Activated CD8-positive, alpha-beta T cell treated with anti-CD3 and anti-CD28 coated beads, Interleukin-2, amount 10 ng/mL, durations not matched to agents 7 days and 5 days (primary cell): ENCODE measurements around the gene ZNF2. TPM values are rescaled to one million over a fixed set of nuclear protein-coding genes. Genes with fewer than 3 reads are reported as not detected.
"Not testable (repeated sequence)": the region's sequence is repeated elsewhere in the genome, so short reads cannot be mapped to it uniquely, and the experiment has no call there.

Source experiments
- ATAC-seq: fragments of 150-1000 bp; cut with Tn5 transposase; one replicate; pipeline ENCODE4 v1.10.0; 2021; ENCODE audit warnings: moderate library complexity
- CTCF ChIA-PET: fragments of 350-600 bp; sonication (Branson Sonifier 250); formaldehyde crosslinking; loops from one replicate; lab custom pipeline; 2021; ENCODE audit warnings: antibody characterized with exemption; lab: Charles Lee
- POLR2A ChIA-PET: fragments of 350-600 bp; sonication (Branson Sonifier 250); formaldehyde crosslinking; loops from one replicate; lab custom pipeline; 2021; ENCODE audit warnings: antibody characterized with exemption; lab: Charles Lee
- DNase-seq: peaks from one replicate; pipeline ENCODE4 v3.0.0-alpha.2; 2020
- H3K27ac Mint-ChIP-seq: one replicate; pipeline ENCODE4 v1.8.0; 2021; ENCODE audit warnings: mild to moderate bottlenecking, mixed read lengths
- H3K27me3 Mint-ChIP-seq: one replicate; pipeline ENCODE4 v1.8.0; 2021; ENCODE audit warnings: low read depth, mixed read lengths
- H3K36me3 Mint-ChIP-seq: one replicate; pipeline ENCODE4 v1.8.0; 2021; ENCODE audit warnings: low read depth, mixed read lengths
- H3K4me1 Mint-ChIP-seq: one replicate; pipeline ENCODE4 v1.8.0; 2021; ENCODE audit warnings: low read depth, mixed read lengths
- H3K4me3 Mint-ChIP-seq: one replicate; pipeline ENCODE4 v1.8.0; 2021; ENCODE audit warnings: mild to moderate bottlenecking, mixed read lengths
- H3K9me3 Mint-ChIP-seq: one replicate; pipeline ENCODE4 v1.8.0; 2022; ENCODE audit warnings: mixed read lengths; ENCODE audit not compliant: insufficient read depth
- total RNA-seq, 2 experiments: library from RNA; stranded (reverse); gene quantifications; one replicate each; pipeline ENCODE4 v1.2.3, GENCODE V29; 2021

The ZNF2 gene
- total RNA-seq, 2 experiments from 2014 or later, result 4.5 to 5.0 TPM

GRCh38 chr2:95165030-95165370, 609 bp upstream of the ZNF2 start:
- peaks cover 19% of the 10 kb centered on the region for H3K36me3 Mint-ChIP-seq
- DNase-seq, result no peak

GRCh38 chr2:95166065-95166763, 605 bp downstream of the ZNF2 start:
- ATAC-seq (peak; percentile 27), DNase-seq (no peak)
- H3K27ac Mint-ChIP-seq, result peak overlapping the region; percentile 96
- ChIA-PET CTCF (interaction anchor here (1.0 to 3.1 kb wide), 5 partner anchors 16 to 143 kb away, joined by 3 to 16 read pairs (median 7); partner anchors contain the start of gene MRPS5), POLR2A (interaction anchor here (0.5 to 2.0 kb wide), 2 partner anchors 30 to 45 kb away, joined by 3 to 11 read pairs; partner anchors contain the start of gene MRPS5)
- peak overlapping the region; percentile 93 for H3K4me3 Mint-ChIP-seq
- peaks cover 27% of the 10 kb centered on the region for H3K4me1 Mint-ChIP-seq
- H3K36me3 Mint-ChIP-seq, result peaks cover 19% of the 10 kb centered on the region
- H3K27me3 Mint-ChIP-seq, result no peaks in the 10 kb centered on the region
- H3K9me3 Mint-ChIP-seq, result no peaks in the 10 kb centered on the region

More at GRCh38 chr2:95165030-95165370, 609 bp upstream of the ZNF2 start:
- peak; percentile 10 for ATAC-seq
- peak overlapping the region; percentile 93 for H3K4me3 Mint-ChIP-seq
- H3K27me3 Mint-ChIP-seq, result no peaks in the 10 kb centered on the region
- peaks cover 30% of the 10 kb centered on the region for H3K4me1 Mint-ChIP-seq
- H3K9me3 Mint-ChIP-seq, result no peaks in the 10 kb centered on the region
- ChIA-PET CTCF (interaction anchor here (0.8 to 3.1 kb wide), 6 partner anchors 44 to 208 kb away, joined by 4 to 16 read pairs (median 6); partner anchors contain the start of gene MRPS5), POLR2A (interaction anchor here (0.7 to 2.0 kb wide), 2 partner anchors 43 to 47 kb away, joined by 3 to 11 read pairs; partner anchors contain the start of gene MRPS5)
- H3K27ac Mint-ChIP-seq, result peak overlapping the region; percentile 96

GRCh38 chr2:95171902-95172301, 6.3 kb downstream of the ZNF2 start:
- H3K36me3 Mint-ChIP-seq, result peaks cover 7% of the 10 kb centered on the region
- DNase-seq, result no peak
- no peak for ATAC-seq
- H3K4me1 Mint-ChIP-seq, result peaks cover under 1% of the 10 kb centered on the region
- ChIA-PET CTCF (no interaction called here), POLR2A (no interaction called here)
- H3K4me3 Mint-ChIP-seq, result no peak overlapping the region
- no peaks in the 10 kb centered on the region for H3K9me3 Mint-ChIP-seq
- no peaks in the 10 kb centered on the region for H3K27me3 Mint-ChIP-seq
- no peak overlapping the region for H3K27ac Mint-ChIP-seq

- Mint-ChIP-seq H3K36me3 (peaks cover 25% of the 10 kb centered on the region), H3K27me3 (no peaks in the 10 kb centered on the region), H3K4me1 (no peaks in the 10 kb centered on the region), H3K4me3 (no peak overlapping the region), H3K27ac (no peak overlapping the region), H3K9me3 (no peaks in the 10 kb centered on the region)
- DNase-seq, result no peak
- POLR2A ChIA-PET, result no interaction called here
- CTCF ChIA-PET, result no interaction called here
- no peak for ATAC-seq
Measured at GRCh38 chr2:95174031-95174542, 8.5 kb downstream of the ZNF2 start.

DNA sequence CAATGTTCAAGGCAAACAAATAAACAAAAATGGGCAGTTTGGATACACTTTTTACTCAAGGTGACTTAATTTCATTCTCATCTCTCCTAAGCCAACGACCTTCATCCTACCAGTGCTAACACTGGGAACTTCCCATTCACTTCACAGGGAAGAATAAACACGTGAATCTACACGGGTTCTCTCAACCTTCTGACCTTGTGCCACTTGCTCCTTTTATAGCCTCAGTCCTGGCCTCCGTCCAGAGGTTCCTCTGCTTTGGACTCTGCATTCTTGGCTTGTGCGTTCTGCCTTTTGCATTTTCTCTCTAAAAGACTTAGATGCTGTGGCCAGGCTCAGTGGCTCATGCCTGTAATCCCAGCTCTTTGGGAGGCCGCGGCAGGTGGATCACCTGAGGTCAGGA, 13.8 kb downstream of the ZNF2 start:
- no peak overlapping the region for H3K4me3 Mint-ChIP-seq
- POLR2A ChIA-PET, result no interaction called here
- no peak overlapping the region for H3K27ac Mint-ChIP-seq
- no peaks in the 10 kb centered on the region for H3K27me3 Mint-ChIP-seq
- peaks cover 14% of the 10 kb centered on the region for H3K9me3 Mint-ChIP-seq
- no peaks in the 10 kb centered on the region for H3K4me1 Mint-ChIP-seq
- no peak for ATAC-seq
- H3K36me3 Mint-ChIP-seq, result peaks cover 66% of the 10 kb centered on the region
- no peak for DNase-seq
- CTCF ChIA-PET, result no interaction called here

- H3K4me1 Mint-ChIP-seq, result no peaks in the 10 kb centered on the region
- H3K36me3 Mint-ChIP-seq, result peaks cover 64% of the 10 kb centered on the region
- ChIA-PET POLR2A (no interaction called here), CTCF (interaction anchor here (1.4 kb wide), 1 partner anchor 15 kb away, joined by 3 read pairs; no protein-coding TSS in a partner anchor)
- DNase-seq (no peak), ATAC-seq (no peak)
- no peak overlapping the region for H3K27ac Mint-ChIP-seq
- H3K4me3 Mint-ChIP-seq, result no peak overlapping the region
- H3K9me3 Mint-ChIP-seq, result peaks cover 14% of the 10 kb centered on the region
- H3K27me3 Mint-ChIP-seq, result no peaks in the 10 kb centered on the region
Measured at GRCh38 chr2:95181774-95182173, 16.2 kb downstream of the ZNF2 start.

DNA sequence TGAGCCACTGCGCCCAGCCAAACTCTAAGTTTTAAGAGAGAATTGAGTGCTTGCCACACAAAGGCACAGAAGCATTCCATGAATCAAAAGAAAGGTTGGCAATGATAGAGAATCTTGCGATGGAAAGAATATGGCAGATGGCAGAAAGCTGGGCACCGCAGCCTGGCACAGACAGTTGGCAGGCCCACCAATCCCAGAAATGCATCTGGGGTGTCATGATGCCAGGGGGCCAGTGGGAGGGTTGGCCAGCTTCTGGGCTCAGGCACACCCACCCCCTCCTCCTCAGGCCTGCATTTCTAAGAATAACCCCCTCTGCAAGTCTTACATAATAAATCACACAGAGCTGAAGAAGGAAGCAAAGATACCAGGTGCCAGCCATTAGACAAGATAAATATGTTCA, 19.6 kb downstream of the ZNF2 start:
- no peak for ATAC-seq
- CTCF ChIA-PET, result no interaction called here
- H3K4me1 Mint-ChIP-seq, result no peaks in the 10 kb centered on the region
- peaks cover 3% of the 10 kb centered on the region for H3K27me3 Mint-ChIP-seq
- POLR2A ChIA-PET, result no interaction called here
- DNase-seq, result no peak
- peaks cover 14% of the 10 kb centered on the region for H3K9me3 Mint-ChIP-seq
- peaks cover 34% of the 10 kb centered on the region for H3K36me3 Mint-ChIP-seq
- no peak overlapping the region for H3K27ac Mint-ChIP-seq
- H3K4me3 Mint-ChIP-seq, result no peak overlapping the region

GRCh38 chr2:95185973-95186372, 20.4 kb downstream of the ZNF2 start:
- H3K36me3 Mint-ChIP-seq, result peaks cover 27% of the 10 kb centered on the region
- H3K27me3 Mint-ChIP-seq, result peaks cover 4% of the 10 kb centered on the region
- ChIA-PET CTCF (no interaction called here), POLR2A (no interaction called here)
- no peak overlapping the region for H3K4me3 Mint-ChIP-seq
- ATAC-seq (no peak), DNase-seq (no peak)
- no peak overlapping the region for H3K27ac Mint-ChIP-seq
- peaks cover 11% of the 10 kb centered on the region for H3K9me3 Mint-ChIP-seq
- H3K4me1 Mint-ChIP-seq, result no peaks in the 10 kb centered on the region

GRCh38 chr2:95192956-95193355, 27.3 kb downstream of the ZNF2 start:
- H3K4me3 Mint-ChIP-seq, POLR2A ChIA-PET, H3K27ac Mint-ChIP-seq, CTCF ChIA-PET, H3K4me1 Mint-ChIP-seq, ATAC-seq, H3K9me3 Mint-ChIP-seq, H3K36me3 Mint-ChIP-seq: not testable (repeated sequence)
- peak; percentile 58 for DNase-seq
- H3K27me3 Mint-ChIP-seq, result peaks cover 12% of the 10 kb centered on the region

DNA sequence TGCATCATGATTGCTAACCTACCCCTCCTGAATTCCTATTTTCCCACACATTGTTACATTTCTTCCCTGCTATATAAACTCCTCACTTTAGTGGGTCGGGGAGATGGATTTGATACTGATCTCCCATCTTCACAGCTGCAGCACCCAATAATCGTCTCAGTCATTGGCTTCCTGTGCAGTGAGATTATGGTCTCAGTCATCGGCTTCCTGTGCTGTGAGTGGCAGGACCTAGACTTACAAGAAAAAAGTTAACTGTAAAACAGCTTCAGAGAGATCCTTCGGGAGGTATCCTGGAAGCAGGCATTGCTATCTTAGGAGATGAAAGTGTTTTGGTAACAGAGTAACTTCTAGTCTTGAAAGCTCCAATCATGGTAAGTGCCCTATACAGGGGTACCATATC, 38.3 kb downstream of the ZNF2 start:
- H3K4me3 Mint-ChIP-seq, result no peak overlapping the region

DNA sequence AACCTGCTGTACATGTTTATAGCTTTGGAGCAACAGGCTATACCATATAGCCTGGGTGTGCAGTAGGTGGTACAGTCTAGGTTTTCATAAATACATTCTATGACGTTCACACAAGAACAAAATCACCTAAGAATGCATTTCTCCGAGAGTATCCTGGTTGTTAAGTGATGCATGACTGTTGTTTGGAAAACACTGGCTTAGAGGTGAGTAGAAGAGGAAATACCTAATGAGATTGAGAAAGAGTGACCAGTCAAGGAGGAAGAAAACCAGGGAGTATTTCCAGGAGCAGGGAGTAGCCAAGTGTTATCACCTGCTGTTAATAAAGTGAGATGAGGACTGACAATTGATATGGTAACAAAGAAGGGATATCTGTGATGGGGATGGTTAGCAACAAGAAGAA, 38.8 kb downstream of the ZNF2 start:
- POLR2A ChIA-PET, result no interaction called here
- CTCF ChIA-PET, result interaction anchor here (2.3 kb wide), 1 partner anchor 182 kb away, joined by 11 read pairs; no protein-coding TSS in a partner anchor
- Mint-ChIP-seq H3K4me1 (peaks cover 21% of the 10 kb centered on the region), H3K36me3 (peaks cover 15% of the 10 kb centered on the region), H3K27ac (no peak overlapping the region), H3K4me3 (no peak overlapping the region), H3K9me3 (peaks cover 13% of the 10 kb centered on the region), H3K27me3 (no peaks in the 10 kb centered on the region)
- ATAC-seq (no peak), DNase-seq (no peak)

More for the DNA sequence above, 38.3 kb downstream of the ZNF2 start:
- H3K27me3 Mint-ChIP-seq, result no peaks in the 10 kb centered on the region
- H3K9me3 Mint-ChIP-seq, result peaks cover 8% of the 10 kb centered on the region
- H3K36me3 Mint-ChIP-seq, result peaks cover 10% of the 10 kb centered on the region
- H3K27ac Mint-ChIP-seq, result no peak overlapping the region
- DNase-seq (no peak), ATAC-seq (no peak)
- H3K4me1 Mint-ChIP-seq, result peaks cover 21% of the 10 kb centered on the region
- CTCF ChIA-PET, result no interaction called here
- POLR2A ChIA-PET, result no interaction called here

- H3K27ac Mint-ChIP-seq, result no peak overlapping the region
- CTCF ChIA-PET, result interaction anchor here (0.7 to 2.3 kb wide), 3 partner anchors 37 to 183 kb away, joined by 3 to 11 read pairs (median 6); no protein-coding TSS in a partner anchor
- H3K27me3 Mint-ChIP-seq, result no peaks in the 10 kb centered on the region
Measured at GRCh38 chr2:95206096-95206495, 40.5 kb downstream of the ZNF2 start.

More at GRCh38 chr2:95206096-95206495, 40.5 kb downstream of the ZNF2 start:
- peaks cover 21% of the 10 kb centered on the region for H3K4me1 Mint-ChIP-seq
- DNase-seq (no peak), ATAC-seq (no peak)
- peak overlapping the region; percentile 90 for H3K4me3 Mint-ChIP-seq
- POLR2A ChIA-PET, result no interaction called here
- peaks cover 22% of the 10 kb centered on the region for H3K9me3 Mint-ChIP-seq
- H3K36me3 Mint-ChIP-seq, result peaks cover 27% of the 10 kb centered on the region
